NCI-H187 treated with DMSO at 0.1 percent for 48 hours (cell line): ENCODE measurements around the gene STX5.
"Not testable (repeated sequence)": the region's sequence is repeated elsewhere in the genome, so short reads cannot be mapped to it uniquely, and the experiment has no call there.

ENCODE experiments used
- DNase-seq: peaks from one replicate; lab custom pipeline; 2025; lab: John Stamatoyannopoulos, UW

Gene STX5

DNA sequence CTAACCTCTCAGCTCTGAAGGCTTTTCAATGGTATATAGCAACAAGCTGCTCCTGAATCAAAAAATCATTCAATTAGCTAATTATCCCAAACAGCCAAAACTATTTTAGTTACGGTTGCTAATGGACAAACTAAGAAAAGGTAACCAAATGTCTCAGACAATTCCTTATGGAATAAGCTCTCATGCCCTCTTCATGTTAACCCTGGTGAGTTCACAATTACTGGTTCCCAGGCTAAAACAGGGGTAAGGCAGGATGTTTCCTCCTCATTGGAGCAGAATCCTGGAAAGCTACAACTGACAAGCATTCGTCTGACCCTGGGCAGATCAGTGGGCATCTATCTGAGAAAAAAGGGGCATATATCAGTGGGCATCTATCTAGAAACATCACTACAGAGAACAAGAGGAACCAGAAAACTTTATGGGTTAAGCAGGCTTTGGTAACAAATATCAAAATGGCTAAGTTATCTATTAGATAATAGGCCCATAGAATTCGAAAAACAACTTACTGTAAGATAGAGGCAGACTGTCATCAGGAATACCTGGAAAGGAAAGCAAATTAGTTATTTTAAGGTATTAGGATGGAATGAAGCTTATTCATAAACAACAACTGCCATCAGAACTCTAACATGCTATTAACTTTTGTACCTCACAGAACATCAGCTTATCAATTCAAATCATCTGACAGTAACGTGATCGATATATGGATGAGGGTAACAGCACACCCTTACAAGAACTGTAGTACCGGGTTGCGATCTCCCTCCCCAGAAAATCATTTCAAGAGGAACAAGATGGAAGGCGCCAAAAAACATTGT, 22.4 kb upstream of the STX5 start:
- DNase-seq = no peak

DNA sequence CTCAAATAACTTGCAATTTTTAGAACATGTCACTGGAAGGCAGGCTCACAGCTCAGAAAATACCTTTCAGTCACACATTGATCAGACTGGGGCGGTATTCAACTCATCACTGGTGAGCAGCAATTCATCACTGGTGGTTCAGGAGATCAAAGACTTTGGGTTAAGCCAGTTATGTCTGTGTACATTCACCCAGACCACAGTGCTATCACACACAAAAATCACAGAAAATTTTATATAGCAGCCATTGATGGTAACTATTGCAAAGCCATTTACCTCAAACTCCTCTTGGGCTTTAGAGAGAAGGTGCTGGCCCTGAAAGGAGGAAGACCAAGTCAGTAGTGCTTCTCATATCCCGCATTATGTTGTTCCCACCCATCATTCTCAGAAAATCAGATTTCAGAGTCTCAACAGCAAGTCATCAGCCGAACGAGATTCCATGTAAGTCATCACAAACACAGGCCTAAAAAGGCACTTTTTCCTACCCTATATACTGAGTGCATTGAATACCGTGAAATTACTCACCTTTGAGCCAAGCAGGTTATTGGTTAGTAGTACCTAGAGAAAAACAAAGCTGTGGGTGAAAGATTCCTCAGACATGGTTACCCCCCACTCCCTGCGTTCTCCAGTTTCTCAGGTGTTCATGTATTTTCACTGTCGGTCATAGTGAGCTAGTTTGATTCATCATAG, 21.6 kb upstream of the STX5 start:
- no peak for DNase-seq

GRCh38 chr11:62852523-62853188, 20.8 kb upstream of the STX5 start:
- no peak for DNase-seq

- DNase-seq = no peak
Observed at GRCh38 chr11:62851807-62852522, 20.1 kb upstream of the STX5 start.

GRCh38 chr11:62850911-62851806, 19.3 kb upstream of the STX5 start:
- no peak for DNase-seq

- no peak for DNase-seq
Observed at GRCh38 chr11:62847767-62848314, 16.0 kb upstream of the STX5 start.

- no peak for DNase-seq
Observed at GRCh38 chr11:62846177-62846576, 14.3 kb upstream of the STX5 start.

- DNase-seq = no peak
Observed at GRCh38 chr11:62844154-62844553, 12.3 kb upstream of the STX5 start.

GRCh38 chr11:62843466-62843865, 11.6 kb upstream of the STX5 start:
- no peak for DNase-seq

GRCh38 chr11:62842891-62843290, 11.0 kb upstream of the STX5 start:
- not testable (repeated sequence) for DNase-seq

DNA sequence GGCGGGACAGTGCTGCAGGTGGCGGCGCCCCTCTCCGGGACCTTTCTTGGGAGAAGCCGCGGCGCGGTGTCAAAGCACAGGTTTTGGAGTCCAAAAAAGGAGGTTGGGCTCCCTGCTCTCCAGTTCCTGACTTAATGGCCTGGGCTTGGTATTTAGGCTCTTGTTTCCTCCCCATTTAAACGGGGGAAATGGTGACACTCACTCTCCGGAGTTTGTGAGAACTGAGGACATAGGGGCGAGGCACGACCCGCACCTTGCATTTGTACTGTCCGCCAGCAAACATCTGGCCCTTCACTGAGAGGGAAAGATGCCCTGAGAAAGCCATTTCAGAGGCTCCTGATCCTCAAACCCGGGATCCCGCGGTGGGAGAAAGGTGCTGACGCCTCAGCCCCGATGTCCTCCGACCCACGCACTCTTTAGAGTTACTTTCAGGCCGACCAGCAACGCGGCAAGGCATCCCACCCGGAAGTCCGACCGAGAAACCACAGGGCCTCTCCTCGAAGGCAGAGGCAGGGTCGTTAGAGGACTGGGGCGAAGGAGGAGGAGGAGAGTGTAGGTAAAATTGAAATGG, 10.4 kb upstream of the STX5 start:
- no peak for DNase-seq

- DNase-seq = peak; percentile 90
Observed at GRCh38 chr11:62841361-62842170, 9.7 kb upstream of the STX5 start.

GRCh38 chr11:62840721-62841360, 9.0 kb upstream of the STX5 start:
- DNase-seq = not testable (repeated sequence)

GRCh38 chr11:62839050-62839945, 7.4 kb upstream of the STX5 start, which contains the start of gene WDR74:
Gene WDR74 (minus strand): TSS chr11:62839590. CDS start chr11:62839570, 20 bp downstream.
- peak; percentile 57 for DNase-seq

DNA sequence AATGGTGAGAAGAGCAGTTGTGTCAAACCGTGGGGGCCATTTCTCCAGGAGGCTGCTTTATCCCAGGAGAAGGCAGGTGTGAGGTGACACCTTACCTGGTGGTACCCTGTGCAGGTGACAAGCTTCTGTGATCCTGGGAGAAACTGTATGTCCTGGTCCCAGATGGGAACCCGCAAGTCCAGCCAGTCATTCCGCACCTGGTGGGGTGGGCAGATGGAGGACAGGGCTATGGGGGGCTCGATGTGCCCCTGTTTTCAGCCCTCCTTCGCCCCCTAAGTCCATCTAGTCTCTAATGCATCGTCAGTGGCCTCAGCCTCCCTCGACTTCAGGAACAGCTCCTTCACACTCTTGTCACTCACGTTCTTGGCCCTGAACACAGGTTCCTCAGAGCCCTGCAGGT, 3.5 kb upstream of the STX5 start:
- DNase-seq = no peak

- DNase-seq = no peak
Observed at GRCh38 chr11:62832336-62833234, 734 bp upstream of the STX5 start, which contains the start of gene TEX54. Gene TEX54 (minus strand): TSS chr11:62832841.
